ENCODE results near the gene C3orf70.

Gene C3orf70

DNA sequence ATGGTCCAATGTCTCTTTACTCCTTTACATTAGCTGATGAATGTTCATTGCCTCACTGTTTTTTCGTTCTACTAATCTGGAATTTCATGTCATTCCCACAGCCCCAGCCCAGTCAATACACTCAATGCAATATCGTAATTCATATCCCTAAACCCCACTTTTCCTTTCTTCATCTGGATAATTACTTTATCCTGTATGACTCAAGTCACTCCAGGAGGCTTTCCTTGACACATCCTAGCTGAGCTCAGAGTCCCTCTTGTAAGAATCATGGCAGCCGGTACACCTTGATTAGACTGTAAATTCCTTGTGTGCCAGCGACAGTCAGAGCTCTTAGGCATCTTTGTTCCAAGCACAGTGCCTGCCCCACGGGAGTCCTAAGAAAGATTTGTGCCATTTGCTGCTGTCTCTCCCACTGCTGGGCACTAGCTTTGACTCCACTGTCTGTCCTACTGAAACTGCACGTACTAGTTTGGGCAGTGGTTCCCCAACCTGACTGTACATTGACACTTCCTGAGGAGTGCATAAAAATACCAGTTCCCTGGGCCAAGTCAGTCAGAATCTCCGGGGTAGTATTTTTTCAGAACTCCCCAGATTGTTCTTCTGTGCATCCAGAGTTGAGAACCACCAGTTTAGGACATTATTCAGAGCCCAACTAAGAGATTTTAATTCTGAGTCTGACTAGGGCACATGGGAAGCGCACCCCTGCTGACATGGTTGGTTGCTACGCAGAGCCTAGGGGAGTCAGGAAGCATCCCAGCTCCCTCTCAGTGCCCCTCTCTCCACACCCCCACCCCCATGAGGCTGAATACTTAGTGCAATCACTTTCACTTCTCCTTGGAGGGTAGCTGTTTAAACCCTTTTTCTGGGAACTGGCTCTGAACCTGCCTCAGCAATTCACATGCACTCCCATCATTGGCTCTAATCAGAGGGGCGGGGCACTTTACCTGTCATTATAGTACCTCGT lies 19.5 kb upstream of the C3orf70 start:
- H3K27ac ChIP-seq (ENCODE audit: low read length), result no peak overlapping the region

DNA sequence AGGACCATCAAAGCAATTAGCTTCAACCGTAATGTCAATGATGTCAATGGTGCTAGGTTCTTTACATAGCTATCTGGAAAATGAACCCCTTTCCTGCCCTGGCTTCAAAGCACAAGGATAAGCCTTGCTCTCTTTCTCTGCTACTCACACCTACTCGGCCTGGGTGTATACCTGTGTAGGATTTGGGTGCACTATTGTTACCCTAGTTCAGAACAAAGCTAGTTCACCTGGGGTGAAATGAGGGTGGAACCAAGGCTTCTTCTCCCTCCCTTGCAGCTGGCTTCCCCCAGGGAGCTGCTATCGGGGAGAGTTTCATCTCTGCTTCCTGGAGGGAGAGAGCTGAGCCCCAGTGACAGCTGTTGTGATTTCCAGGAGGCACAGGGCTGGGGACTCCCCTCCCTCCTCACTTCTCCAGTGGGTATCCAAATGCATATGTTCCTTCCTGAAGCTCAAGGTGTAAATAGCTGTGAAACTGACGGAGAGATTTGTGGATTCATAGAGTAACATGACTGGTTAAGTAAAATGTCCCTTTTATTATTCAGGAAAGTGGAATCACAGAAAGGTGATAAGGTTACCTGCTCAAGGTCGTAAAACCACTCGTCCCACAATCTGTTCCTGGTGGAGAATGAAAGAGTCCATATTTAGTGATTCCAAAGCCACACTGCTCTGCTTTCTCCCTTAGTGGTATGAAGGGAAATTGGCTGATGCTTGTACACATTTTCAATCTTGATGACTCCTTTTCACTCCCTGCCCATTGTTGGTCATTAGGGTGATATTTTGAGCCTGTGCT lies 11.8 kb upstream of the C3orf70 start:
- Histone ChIP-seq H3K27me3 (ENCODE audit: low read depth, low read length) (no peaks in the 10 kb centered on the region), H3K36me3 (ENCODE audit: control insufficient read depth in 1 of 2, insufficient read depth in 2 of 2, low read length in 2 of 2) (no peaks in the 10 kb centered on the region), H3K9me3 (ENCODE audit: control insufficient read depth in 1 of 2, low read length in 2 of 2) (no peaks in the 10 kb centered on the region), H3K27ac (ENCODE audit: low read length) (no peak overlapping the region), H3K4me1 (ENCODE audit: control insufficient read depth in 1 of 2, insufficient read depth in 2 of 2, low read length in 2 of 2) (no peaks in the 10 kb centered on the region), H3K4me3 (ENCODE audit: low read depth in 1 of 2, low read length in 2 of 2) (no peak overlapping the region)

More for the DNA sequence above, 19.5 kb upstream of the C3orf70 start:
- H3K4me1 ChIP-seq (ENCODE audit: control insufficient read depth in 1 of 2, insufficient read depth in 2 of 2, low read length in 2 of 2), result peaks cover 4 to 7% of the 10 kb centered on the region in 2 donors
- H3K36me3 ChIP-seq (ENCODE audit: control insufficient read depth in 1 of 2, insufficient read depth in 2 of 2, low read length in 2 of 2), result no peaks in the 10 kb centered on the region
- H3K27me3 ChIP-seq (ENCODE audit: low read depth, low read length), result no peaks in the 10 kb centered on the region
- H3K4me3 ChIP-seq (ENCODE audit: low read depth in 1 of 2, low read length in 2 of 2), result no peak overlapping the region
- no peaks in the 10 kb centered on the region for H3K9me3 ChIP-seq (ENCODE audit: control insufficient read depth in 1 of 2, low read length in 2 of 2)

DNA sequence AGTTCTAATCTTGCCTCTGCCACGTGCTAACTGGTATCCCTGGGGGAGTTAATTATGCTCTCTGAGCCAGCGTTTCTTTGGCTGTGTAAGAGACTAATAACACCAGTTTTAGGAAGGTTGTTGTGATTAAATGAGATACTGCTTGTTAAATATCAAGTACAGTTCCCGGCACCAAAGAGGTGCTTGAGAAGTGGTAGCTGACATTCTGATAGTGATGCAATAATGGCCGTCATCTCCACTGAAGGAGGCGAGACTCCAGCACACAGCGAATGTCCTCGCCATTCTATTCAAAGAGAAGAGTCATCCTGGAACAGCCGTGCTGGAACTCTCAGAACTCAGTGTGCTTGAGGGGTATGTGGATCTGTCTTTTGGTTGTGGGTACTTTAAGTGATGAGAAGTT lies 9.8 kb upstream of the C3orf70 start:
- Histone ChIP-seq H3K27me3 (ENCODE audit: low read depth, low read length) (no peaks in the 10 kb centered on the region), H3K36me3 (ENCODE audit: control insufficient read depth in 1 of 2, insufficient read depth in 2 of 2, low read length in 2 of 2) (no peaks in the 10 kb centered on the region), H3K9me3 (ENCODE audit: control insufficient read depth in 1 of 2, low read length in 2 of 2) (no peaks in the 10 kb centered on the region), H3K4me3 (ENCODE audit: low read depth in 1 of 2, low read length in 2 of 2) (no peak overlapping the region), H3K27ac (ENCODE audit: low read length) (no peak overlapping the region), H3K4me1 (ENCODE audit: control insufficient read depth in 1 of 2, insufficient read depth in 2 of 2, low read length in 2 of 2) (no peaks in the 10 kb centered on the region)

DNA sequence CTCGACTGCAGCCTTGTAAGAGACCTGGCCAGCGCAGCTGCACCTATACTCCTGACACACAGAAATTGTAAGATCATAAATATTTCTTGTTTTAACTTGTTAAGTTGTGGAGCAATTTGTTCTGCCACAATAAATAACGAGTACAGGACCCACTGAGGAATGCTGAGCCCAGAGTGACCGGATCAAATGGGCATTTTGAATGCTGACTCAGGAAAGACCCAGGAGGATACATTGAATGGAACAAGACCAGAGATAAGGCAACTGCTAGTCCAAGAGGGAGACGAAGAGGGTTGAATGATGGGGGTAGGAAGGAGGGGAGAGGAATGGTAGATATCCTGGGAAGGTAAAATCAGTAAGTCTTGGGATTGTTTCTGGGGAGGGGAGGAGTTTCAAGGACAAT lies 8.9 kb upstream of the C3orf70 start:
- Histone ChIP-seq H3K27ac (ENCODE audit: low read length) (no peak overlapping the region), H3K27me3 (ENCODE audit: low read depth, low read length) (no peaks in the 10 kb centered on the region), H3K36me3 (ENCODE audit: control insufficient read depth in 1 of 2, insufficient read depth in 2 of 2, low read length in 2 of 2) (no peaks in the 10 kb centered on the region), H3K9me3 (ENCODE audit: control insufficient read depth in 1 of 2, low read length in 2 of 2) (no peaks in the 10 kb centered on the region), H3K4me1 (ENCODE audit: control insufficient read depth in 1 of 2, insufficient read depth in 2 of 2, low read length in 2 of 2) (no peaks in the 10 kb centered on the region), H3K4me3 (ENCODE audit: low read depth in 1 of 2, low read length in 2 of 2) (no peak overlapping the region)

DNA sequence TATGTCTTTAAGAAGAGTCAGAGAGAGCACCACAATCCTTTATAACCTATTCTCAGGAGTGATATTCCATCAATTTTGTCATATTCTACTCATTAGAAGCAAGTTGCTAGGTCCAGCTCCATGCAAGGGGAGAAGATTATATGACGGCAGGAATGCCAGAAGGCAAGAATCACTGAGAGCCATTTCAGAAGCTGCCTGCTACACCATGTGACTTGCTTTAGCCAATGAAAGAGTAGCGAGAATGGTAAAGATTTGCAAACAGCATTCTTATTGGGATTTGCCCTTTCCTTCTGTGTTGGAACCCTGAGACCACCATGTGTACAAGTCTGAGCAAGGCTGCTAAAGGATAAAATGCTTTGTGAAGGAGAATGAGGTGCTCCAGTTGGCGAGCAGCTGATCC lies 4.5 kb upstream of the C3orf70 start:
- H3K9me3 ChIP-seq (ENCODE audit: control insufficient read depth in 1 of 2, low read length in 2 of 2), result no peaks in the 10 kb centered on the region
- H3K4me3 ChIP-seq (ENCODE audit: low read depth in 1 of 2, low read length in 2 of 2), result no peak overlapping the region
- no peak overlapping the region for H3K27ac ChIP-seq (ENCODE audit: low read length)
- no peaks in the 10 kb centered on the region for H3K27me3 ChIP-seq (ENCODE audit: low read depth, low read length)
- H3K4me1 ChIP-seq (ENCODE audit: control insufficient read depth in 1 of 2, insufficient read depth in 2 of 2, low read length in 2 of 2), result no peaks in the 10 kb centered on the region
- no peaks in the 10 kb centered on the region for H3K36me3 ChIP-seq (ENCODE audit: control insufficient read depth in 1 of 2, insufficient read depth in 2 of 2, low read length in 2 of 2)

DNA sequence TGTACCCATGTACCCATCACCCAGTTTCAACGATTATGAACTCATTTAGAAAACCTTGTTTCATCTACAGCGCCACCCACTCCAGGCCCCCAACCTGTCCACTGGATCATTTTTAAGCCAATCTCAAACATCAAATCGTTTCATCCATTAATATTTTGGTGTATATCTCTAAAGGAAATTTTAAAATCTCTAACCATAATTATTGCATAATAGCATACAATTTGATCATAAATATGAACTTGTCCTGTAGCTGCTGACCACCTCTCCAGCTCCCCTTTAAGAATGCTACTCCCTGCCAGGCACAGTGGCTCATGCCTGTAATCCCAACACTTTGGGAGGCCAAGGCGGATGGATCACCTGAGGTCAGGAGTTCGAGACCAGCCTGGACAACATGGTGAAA lies 2.8 kb upstream of the C3orf70 start:
- Histone ChIP-seq H3K27me3 (ENCODE audit: low read depth, low read length) (no peaks in the 10 kb centered on the region), H3K9me3 (ENCODE audit: control insufficient read depth in 1 of 2, low read length in 2 of 2) (no peaks in the 10 kb centered on the region), H3K4me1 (ENCODE audit: control insufficient read depth in 1 of 2, insufficient read depth in 2 of 2, low read length in 2 of 2) (no peaks in the 10 kb centered on the region), H3K36me3 (ENCODE audit: control insufficient read depth in 1 of 2, insufficient read depth in 2 of 2, low read length in 2 of 2) (no peaks in the 10 kb centered on the region), H3K27ac (ENCODE audit: low read length) (no peak overlapping the region), H3K4me3 (ENCODE audit: low read depth in 1 of 2, low read length in 2 of 2) (no peak overlapping the region)

DNA sequence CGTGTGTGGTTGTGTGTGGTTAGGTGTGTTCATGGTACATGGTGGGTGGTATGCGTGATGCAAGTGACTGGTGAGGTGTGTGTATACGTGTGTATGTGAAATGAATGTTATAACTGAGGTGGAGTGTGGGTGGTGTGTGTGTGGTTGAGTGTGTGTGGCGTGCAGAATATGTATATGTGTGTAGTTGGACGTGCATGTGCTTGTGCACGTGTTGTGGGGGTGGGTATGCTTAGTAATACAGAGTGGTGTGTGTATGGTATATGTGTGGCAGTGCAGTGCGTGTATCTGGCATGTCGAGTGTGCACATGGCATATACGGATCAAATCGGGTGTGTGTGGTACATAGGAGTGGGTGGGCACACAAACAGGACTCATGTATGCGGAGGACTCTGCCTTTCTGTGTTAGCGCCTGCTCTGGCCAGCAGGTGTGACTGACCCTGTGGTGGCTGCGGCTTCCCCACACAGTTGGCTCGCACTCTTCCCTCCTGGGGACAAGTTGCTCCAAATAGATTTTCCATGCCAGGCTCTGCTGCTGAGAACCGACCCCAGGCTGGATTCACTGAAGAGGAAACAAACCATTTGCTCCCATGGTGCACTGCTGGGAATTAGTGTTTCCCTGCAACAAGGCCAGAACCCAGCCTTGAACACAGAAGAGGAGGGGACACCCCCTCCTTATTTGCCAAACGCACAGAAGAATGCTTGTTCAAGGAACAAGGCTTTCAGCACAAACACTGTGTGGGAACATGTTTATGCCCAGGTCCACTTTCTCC lies 1.2 kb upstream of the C3orf70 start:
- H3K36me3 ChIP-seq (ENCODE audit: control insufficient read depth in 1 of 2, insufficient read depth in 2 of 2, low read length in 2 of 2), result no peaks in the 10 kb centered on the region
- peak overlapping the region in 1 of 2 donors; percentile 84 for H3K4me3 ChIP-seq (ENCODE audit: low read depth in 1 of 2, low read length in 2 of 2)
- H3K9me3 ChIP-seq (ENCODE audit: control insufficient read depth in 1 of 2, low read length in 2 of 2), result no peaks in the 10 kb centered on the region
- peaks cover 0 to 4% of the 10 kb centered on the region in 2 donors for H3K4me1 ChIP-seq (ENCODE audit: control insufficient read depth in 1 of 2, insufficient read depth in 2 of 2, low read length in 2 of 2)
- no peak overlapping the region for H3K27ac ChIP-seq (ENCODE audit: low read length)
- H3K27me3 ChIP-seq (ENCODE audit: low read depth, low read length), result no peaks in the 10 kb centered on the region

DNA sequence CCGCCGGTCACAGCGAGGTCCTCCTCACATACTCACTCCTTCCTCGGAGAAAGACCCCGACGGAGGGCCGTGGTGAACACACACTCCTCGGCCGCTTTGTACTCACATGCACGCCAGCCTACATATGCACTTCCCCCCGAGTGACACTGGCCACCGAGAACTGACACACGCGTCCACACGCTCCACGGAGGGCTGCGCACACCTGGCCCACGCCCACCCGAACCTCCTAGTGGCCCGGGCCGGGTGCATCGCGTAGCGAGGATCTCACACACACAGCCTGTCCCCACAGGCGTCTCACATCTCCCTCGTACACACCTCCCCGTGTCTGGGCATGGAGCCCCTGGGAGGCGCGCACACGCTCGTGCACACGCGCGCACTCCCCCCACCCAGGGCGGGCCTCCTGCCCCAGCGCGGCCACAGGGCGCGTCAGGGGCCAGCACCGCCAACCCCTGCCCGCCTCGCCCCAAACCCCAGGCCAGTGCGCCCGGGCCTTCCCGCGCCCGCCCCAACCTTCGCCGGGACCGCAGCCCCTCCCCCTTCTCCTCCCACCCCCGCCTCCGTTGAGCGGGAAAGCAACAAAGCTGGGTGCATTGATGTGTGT lies 411 bp upstream of the C3orf70 start:
- peaks cover 0 to 11% of the 10 kb centered on the region in 2 donors for H3K4me1 ChIP-seq (ENCODE audit: control insufficient read depth in 1 of 2, insufficient read depth in 2 of 2, low read length in 2 of 2)
- no peaks in the 10 kb centered on the region for H3K9me3 ChIP-seq (ENCODE audit: control insufficient read depth in 1 of 2, low read length in 2 of 2)
- H3K27ac ChIP-seq (ENCODE audit: low read length), result no peak overlapping the region
- no peaks in the 10 kb centered on the region for H3K27me3 ChIP-seq (ENCODE audit: low read depth, low read length)
- no peaks in the 10 kb centered on the region for H3K36me3 ChIP-seq (ENCODE audit: control insufficient read depth in 1 of 2, insufficient read depth in 2 of 2, low read length in 2 of 2)
- H3K4me3 ChIP-seq (ENCODE audit: low read depth in 1 of 2, low read length in 2 of 2), result peak overlapping the region; percentile 57 to 84

DNA sequence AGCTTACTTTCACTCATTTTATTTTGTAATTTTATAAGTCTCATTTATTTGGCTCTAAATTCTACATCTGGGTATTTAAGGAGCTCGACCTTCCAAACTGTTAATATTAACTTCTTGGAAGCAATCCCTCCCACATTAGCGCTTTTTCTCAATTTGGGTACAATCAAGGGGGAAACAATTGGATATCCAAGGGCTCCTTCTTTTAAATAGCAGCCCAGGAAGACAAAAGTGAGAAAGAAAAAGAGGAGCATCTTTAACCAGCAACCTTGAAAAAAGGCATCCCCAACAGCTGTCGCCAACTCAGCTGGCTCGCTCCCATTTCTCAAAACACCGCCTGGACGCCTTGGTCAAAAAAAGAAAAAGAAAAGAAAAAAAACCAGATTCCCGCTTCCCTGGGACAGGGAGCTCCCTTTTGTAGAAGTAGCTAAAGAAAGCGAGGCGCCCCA lies 873 bp downstream of the C3orf70 start:
- peak overlapping the region; percentile 78 for H3K27ac ChIP-seq (ENCODE audit: low read length)
- H3K4me3 ChIP-seq (ENCODE audit: low read depth in 1 of 2, low read length in 2 of 2), result peak overlapping the region; percentile 84 to 86
- H3K36me3 ChIP-seq (ENCODE audit: control insufficient read depth in 1 of 2, insufficient read depth in 2 of 2, low read length in 2 of 2), result no peaks in the 10 kb centered on the region
- no peaks in the 10 kb centered on the region for H3K9me3 ChIP-seq (ENCODE audit: control insufficient read depth in 1 of 2, low read length in 2 of 2)
- peaks cover 0 to 19% of the 10 kb centered on the region in 2 donors for H3K4me1 ChIP-seq (ENCODE audit: control insufficient read depth in 1 of 2, insufficient read depth in 2 of 2, low read length in 2 of 2)
- H3K27me3 ChIP-seq (ENCODE audit: low read depth, low read length), result no peaks in the 10 kb centered on the region

DNA sequence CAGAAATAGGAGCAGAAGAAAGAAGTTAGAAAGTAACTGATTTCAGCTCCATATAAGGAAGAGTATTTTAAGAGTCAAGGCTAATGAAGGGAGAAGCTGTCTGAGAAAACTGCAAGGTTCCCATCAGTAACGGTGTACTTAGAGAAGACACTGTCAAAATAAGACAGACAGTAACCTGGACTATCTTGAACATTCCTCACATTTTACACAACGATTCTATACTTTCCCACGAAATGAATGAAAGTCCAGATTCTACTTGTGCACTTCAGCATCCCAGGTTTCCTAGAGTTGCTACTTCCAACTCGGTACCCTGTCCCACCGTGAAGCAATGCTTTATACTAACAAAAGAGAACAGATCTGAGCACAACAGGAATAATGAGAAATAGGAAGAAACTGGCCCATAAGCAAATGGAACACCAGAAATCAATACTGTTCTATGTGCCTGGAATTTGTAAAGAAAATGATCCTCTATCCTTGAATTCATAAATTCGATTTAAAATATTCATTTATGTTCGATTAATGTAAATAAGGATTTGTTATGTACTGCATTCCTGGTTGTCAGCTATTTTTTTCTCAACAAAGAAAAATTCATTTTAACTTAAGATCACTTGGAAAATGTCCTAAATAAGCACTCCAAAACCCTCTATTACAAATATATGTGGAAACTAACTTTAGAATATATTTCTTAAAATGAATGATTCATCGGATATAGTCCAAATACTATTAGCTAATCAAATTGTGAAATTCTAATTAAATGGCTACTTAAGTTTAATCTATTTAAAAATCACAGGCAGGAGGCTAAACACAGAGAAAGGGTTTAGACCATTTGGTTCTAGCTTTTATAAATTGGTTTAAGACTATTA lies 1.5 kb downstream of the C3orf70 start:
- H3K36me3 ChIP-seq (ENCODE audit: control insufficient read depth in 1 of 2, insufficient read depth in 2 of 2, low read length in 2 of 2), result no peaks in the 10 kb centered on the region
- no peaks in the 10 kb centered on the region for H3K27me3 ChIP-seq (ENCODE audit: low read depth, low read length)
- peak overlapping the region; percentile 84 to 86 for H3K4me3 ChIP-seq (ENCODE audit: low read depth in 1 of 2, low read length in 2 of 2)
- H3K4me1 ChIP-seq (ENCODE audit: control insufficient read depth in 1 of 2, insufficient read depth in 2 of 2, low read length in 2 of 2), result peaks cover 0 to 19% of the 10 kb centered on the region in 2 donors
- no peaks in the 10 kb centered on the region for H3K9me3 ChIP-seq (ENCODE audit: control insufficient read depth in 1 of 2, low read length in 2 of 2)
- peak overlapping the region; percentile 78 for H3K27ac ChIP-seq (ENCODE audit: low read length)
